Activated CD4-positive, alpha-beta T cell treated with anti-CD3 and anti-CD28 coated beads, Interleukin-10, Interleukin-2, amounts not matched to agents 100 ng/mL and 50 ng/mL, durations not matched to agents 16 hours and 8 hours (primary cell): ENCODE measurements around the gene TMX1.
"Not testable (repeated sequence)": the region's sequence is repeated elsewhere in the genome, so short reads cannot be mapped to it uniquely, and the experiment has no call there.

Source experiments
- DNase-seq: peaks from one replicate; pipeline ENCODE4 v3.0.0-alpha.2; 2020

TMX1 gene, protein sequence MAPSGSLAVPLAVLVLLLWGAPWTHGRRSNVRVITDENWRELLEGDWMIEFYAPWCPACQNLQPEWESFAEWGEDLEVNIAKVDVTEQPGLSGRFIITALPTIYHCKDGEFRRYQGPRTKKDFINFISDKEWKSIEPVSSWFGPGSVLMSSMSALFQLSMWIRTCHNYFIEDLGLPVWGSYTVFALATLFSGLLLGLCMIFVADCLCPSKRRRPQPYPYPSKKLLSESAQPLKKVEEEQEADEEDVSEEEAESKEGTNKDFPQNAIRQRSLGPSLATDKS

DNA sequence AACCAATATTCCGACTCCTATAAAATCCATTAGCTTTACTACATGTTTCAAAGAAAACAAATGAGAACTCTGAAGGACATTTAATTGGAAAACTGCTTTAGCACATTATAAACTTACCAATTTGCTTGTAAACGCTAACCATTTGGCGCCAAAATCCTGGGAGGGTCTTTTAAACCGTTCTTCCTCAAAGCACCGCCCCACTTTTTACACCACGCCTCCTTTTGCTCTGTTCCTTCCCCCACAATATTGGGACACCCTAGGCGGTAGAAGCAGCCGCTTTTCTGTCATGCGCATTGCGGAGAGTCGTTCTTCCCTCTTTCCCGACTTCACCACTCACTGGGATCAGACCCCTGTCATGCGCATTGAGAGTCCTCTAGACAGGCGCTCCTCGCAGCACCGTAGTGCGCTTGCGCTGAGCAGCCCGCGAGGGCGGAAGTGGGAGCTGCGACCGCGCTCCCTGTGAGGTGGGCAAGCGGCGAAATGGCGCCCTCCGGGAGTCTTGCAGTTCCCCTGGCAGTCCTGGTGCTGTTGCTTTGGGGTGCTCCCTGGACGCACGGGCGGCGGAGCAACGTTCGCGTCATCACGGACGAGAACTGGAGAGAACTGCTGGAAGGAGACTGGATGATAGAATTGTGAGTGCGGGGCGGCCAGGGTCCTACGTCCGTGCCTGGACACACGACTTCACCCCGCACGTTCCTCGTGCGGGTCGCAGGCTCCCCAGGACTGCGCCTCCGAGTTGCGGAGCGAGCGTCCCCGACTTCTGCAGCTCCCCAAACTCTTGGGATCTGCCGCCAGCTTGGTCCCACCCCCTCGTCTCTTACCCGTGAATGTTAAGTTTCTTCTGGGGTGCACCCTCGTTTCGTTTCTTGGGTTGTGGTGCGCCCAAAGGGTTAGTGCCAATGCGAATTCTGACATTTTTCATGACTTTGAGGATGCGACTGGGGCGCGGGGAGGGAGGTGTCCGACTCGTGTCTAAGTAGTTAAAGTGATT lies at the start of gene TMX1:
Gene TMX1 (plus strand): TSS at position 435 of the 991 bp plus-strand sequence. CDS start 46 bp downstream, at position 481.
- DNase-seq: peak; percentile 100

GRCh38 chr14:51201890-51202289 lies 38.2 kb upstream of the TMX1 start:
- no peak for DNase-seq

GRCh38 chr14:51202914-51203665 lies 37.0 kb upstream of the TMX1 start:
- DNase-seq: no peak

GRCh38 chr14:51203881-51204280 lies 36.2 kb upstream of the TMX1 start:
- DNase-seq: no peak

- DNase-seq: no peak
These were observed 34.6 kb upstream of the TMX1 start for GRCh38 chr14:51205486-51205885.

- no peak for DNase-seq
These were observed 33.6 kb upstream of the TMX1 start for GRCh38 chr14:51206462-51206861.

GRCh38 chr14:51207621-51208020 lies 32.4 kb upstream of the TMX1 start:
- no peak for DNase-seq

DNA sequence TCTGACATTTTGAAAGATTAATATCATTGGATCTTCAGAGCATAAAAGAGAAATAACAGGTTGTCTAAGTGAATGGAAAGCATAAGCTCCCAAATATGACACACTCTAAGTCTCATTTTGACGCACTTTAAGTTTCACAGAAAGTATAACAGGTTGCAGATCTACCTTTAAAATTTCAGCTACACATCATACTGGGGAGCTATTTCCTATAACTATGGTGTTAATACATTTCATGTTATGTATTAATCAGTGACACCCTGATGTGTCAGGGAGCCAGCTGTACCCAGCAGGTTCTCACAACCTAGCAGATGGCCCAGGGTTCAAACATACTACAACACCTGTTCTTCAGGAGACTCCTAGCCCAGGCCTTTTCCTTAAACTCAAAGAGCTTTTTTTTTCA lies 31.1 kb upstream of the TMX1 start:
- DNase-seq: no peak

DNA sequence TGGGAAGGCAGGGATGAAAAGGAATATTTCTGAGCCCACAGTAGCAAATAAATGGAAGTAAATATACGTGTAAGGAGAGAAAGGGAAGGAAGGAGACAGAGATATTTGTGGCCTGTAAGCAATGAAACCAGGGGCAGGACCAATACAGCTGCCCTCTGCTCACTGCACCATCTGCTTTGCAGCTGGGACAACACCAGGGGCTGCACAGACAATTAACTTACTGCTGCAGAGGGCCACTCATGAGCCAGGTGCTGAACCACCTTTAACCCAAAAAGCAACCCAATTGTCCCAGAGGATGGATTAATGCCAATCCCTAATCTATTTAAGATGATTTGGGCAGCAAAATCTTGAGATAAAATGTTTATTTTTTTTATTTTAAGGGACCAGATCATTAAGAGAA lies 30.6 kb upstream of the TMX1 start:
- DNase-seq: no peak

DNA sequence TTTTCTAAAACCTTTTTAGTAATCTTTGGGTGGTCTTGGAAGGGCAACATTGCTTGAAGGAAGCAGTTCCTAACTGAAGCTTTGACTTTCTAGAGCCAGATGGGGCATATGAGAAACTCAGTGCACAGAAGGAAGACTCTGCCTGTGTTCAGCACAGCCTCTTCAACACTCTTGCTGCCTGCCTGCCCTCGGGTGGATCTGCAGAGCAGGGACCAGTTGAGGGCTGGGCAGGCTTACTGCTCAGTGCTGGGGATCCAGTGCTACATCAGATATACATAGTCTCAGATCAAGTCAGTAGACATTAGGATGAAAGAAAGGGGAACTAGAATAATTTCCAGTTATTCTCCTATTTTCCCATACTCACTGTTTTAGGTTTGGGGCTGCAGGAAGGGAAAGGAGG lies 29.5 kb upstream of the TMX1 start:
- DNase-seq: no peak

DNA sequence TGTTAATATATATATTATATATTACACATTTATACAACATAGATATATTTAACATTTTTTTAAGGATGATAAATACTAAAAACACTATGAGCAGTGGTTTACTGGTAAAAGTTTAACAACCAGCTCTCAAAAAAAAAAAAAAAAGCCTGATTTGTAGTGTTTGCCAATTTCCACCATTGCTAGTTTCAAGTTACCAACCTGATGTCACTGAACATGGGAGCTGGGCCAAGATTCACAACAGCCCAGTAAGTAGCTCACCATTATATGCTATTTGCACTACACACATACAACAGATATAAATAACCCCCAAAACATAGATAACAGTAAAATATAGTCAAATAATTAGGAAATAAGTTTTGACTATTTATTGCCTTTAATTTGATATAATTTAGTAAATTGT lies 28.9 kb upstream of the TMX1 start:
- DNase-seq: no peak

DNA sequence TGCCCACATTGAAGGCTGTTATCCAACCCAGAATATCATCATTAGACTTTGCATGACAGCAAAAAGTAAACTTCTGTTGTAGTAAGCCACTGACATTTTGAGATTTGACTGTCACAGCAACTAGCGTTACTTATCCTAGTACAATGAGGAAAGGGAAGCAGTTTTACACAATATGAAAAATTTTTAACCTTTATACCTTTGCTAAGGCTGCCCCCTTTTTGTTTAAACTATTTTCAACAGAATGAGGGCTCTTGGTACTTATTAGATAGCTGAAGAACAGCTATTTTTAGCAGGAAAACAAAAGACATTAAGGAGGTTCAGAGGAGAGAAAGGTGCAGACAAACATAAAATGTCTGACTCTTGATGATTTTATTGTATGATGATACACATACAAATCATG lies 23.4 kb upstream of the TMX1 start:
- no peak for DNase-seq

DNA sequence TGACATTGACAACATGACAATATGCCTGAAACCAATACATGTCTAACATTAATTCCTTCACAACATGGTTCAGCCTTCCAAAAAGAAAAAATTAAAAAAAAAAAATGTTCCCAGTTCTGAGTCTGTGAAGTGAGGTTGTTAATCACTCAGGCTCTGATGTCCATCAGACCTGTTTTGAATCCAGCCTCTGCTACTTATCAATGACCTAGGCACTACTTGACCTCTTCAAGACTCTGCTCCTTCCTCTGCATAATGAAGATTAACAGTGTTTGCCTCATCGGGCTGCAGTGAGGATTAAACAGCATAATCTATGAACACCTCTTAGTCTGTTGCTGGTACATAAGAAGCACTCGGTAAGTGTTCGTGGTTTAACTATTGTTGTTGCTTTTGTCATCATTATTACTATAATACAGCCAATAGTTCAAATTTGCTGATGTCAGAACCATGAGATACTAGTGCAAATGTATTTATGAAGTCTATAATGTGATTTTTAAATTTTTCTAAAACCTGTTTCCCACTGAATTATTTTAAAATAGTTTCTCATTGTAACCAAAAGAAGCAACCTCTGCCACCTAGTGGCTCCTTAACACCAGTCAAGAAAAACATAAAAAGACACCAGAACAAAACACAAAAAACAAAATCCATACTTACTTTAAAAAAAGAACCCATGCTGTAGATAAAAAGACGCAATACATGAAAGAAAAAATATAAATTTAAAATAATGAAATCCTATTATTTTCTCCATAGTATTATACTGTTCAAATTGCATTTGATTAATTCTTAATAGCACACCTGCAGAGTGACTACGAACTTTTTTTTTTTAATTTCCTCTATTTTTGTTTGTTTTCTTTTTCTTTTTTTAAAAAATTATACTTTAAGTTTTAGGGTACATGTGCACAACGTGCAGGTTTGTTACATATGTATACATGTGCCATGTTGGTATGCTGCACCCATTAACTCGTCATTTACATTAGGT lies 20.3 kb upstream of the TMX1 start:
- no peak for DNase-seq

- DNase-seq: not testable (repeated sequence)
These were observed 16.6 kb upstream of the TMX1 start for GRCh38 chr14:51223463-51223862.

DNA sequence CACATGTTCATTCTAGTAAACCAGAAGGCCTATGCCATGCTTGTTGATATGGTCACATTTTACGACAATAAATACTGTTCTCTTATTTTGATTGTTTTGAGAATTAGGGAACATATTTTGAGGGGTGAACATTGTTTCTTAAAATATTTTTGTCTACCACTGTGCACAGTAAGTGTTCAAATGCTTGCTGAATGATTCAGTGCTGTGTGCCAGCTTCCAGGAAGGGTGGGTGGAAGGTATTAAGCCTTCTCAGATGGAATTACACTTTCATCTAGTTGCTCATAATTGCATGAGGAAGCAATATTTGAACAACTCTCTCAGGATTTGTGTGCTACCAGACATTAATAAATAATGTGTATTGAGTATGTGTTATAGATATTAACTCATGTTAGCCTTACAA lies 15.5 kb upstream of the TMX1 start:
- no peak for DNase-seq

- DNase-seq: no peak
These were observed 14.3 kb upstream of the TMX1 start for GRCh38 chr14:51225751-51226150.

GRCh38 chr14:51228391-51228790 lies 11.7 kb upstream of the TMX1 start:
- no peak for DNase-seq

GRCh38 chr14:51228890-51229289 lies 11.2 kb upstream of the TMX1 start:
- no peak for DNase-seq

GRCh38 chr14:51236314-51236713 lies 3.7 kb upstream of the TMX1 start:
- DNase-seq: peak; percentile 38

DNA sequence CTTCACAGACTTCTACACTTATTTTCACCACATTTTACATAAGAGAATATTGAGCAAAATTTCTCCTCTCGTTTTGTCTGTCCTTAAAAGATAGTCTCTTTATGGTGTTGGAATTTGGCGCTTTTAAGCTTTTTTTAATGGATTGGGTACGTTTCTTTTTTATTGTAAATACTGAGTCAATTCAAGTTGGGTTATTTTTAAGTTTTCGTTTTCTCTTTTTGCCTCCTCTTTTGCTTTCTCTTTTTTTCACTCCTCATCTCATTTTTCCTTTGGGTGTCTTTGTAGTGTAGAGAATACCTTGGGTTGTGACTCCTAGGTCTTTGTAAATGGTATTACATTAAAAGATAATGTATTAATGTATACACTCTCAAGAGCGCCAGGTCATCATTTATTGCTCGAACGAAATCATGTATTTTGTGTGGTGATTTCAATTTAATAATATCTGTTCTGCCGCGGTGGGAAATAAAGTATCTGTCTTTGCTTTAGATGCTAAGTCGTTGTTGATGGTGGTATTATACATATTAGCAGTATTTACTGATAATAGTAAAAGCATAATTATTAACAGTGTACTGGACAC lies 845 bp downstream of the TMX1 start:
- no peak for DNase-seq
